GM18909 (cell line): ENCODE results near the gene ZNF287.

Experiments
- ATAC-seq: cut with Tn5 transposase; IDR thresholded peaks from one replicate; pipeline ENCODE4 v1.9.1; 2021; ENCODE audit warnings: mild to moderate bottlenecking; ENCODE audit not compliant: unreplicated experiment, poor library complexity

The ZNF287 gene

GRCh38 chr17:16517477-16517876, 51.5 kb downstream of the ZNF287 start:
- ATAC-seq: no peak

GRCh38 chr17:16516594-16517051, 52.4 kb downstream of the ZNF287 start:
- ATAC-seq: no peak

GRCh38 chr17:16515933-16516332, 53.1 kb downstream of the ZNF287 start:
- no peak for ATAC-seq

GRCh38 chr17:16513873-16514272, 55.1 kb downstream of the ZNF287 start:
- ATAC-seq: no peak

GRCh38 chr17:16512011-16512410, 57.0 kb downstream of the ZNF287 start:
- ATAC-seq: no peak

- no peak for ATAC-seq
Measured at GRCh38 chr17:16511593-16511992, 57.4 kb downstream of the ZNF287 start.

GRCh38 chr17:16507918-16508533, 61.0 kb downstream of the ZNF287 start:
- no peak for ATAC-seq

GRCh38 chr17:16506188-16506587, 62.8 kb downstream of the ZNF287 start:
- no peak for ATAC-seq

- no peak for ATAC-seq
Measured at GRCh38 chr17:16504984-16505383, 64.0 kb downstream of the ZNF287 start.
